Measurements from ENCODE around the gene PURA. TPM values are rescaled to one million over a fixed set of nuclear protein-coding genes. Genes with fewer than 3 reads are reported as not detected.
A peak's percentile ranks its signal among the peaks of the same experiment; 100 is the strongest.

PURA gene
- total and polyA plus RNA-seq, 2 of the 13 experiments (the other 11 are each of a cell fraction or from before 2014, with no cell fraction given), result 2.0 to 5.0 TPM

GRCh38 chr5:140107312-140108092 lies 6.4 kb upstream of the PURA start (continued):
- TF ChIP-seq ZNF142 (CRISPR knock-in tag; IDR thresholded peaks at IDR 0.05) (peak; percentile 80; the same call in 1 of the 2 replicates), NR2F6 (IDR thresholded peaks at IDR 0.05) (no peak), NR2F6 (CRISPR knock-in tag; IDR thresholded peaks at IDR 0.05) (no peak; the same call in 1 of the 2 replicates), E2F2 (CRISPR knock-in tag; IDR thresholded peaks at IDR 0.05; ENCODE audit: borderline replicate concordance) (peak; percentile 78; the same call in 1 of the 2 replicates), POGK (CRISPR knock-in tag; conservative IDR thresholded peaks at IDR 0.05) (peak; percentile 77), CEBPB (IDR thresholded peaks at IDR 0.05; ENCODE audit: borderline replicate concordance, low read depth, low read length) (no peak), SMAD1 (CRISPR knock-in tag; IDR thresholded peaks at IDR 0.05; ENCODE audit: borderline replicate concordance, low read depth) (0 out of 2 replicates have a peak, but pooled peaks have one; percentile 83), ELF4 (CRISPR knock-in tag; IDR thresholded peaks at IDR 0.05; ENCODE audit: borderline replicate concordance) (no peak), ZNF788 (CRISPR knock-in tag; IDR thresholded peaks at IDR 0.05; ENCODE audit: borderline replicate concordance) (peak; percentile 70), ZEB1 (IDR thresholded peaks at IDR 0.05; ENCODE audit: insufficient replicate concordance, low read depth) (peak; percentile 53)
- TF ChIP-seq, protein P1, sequence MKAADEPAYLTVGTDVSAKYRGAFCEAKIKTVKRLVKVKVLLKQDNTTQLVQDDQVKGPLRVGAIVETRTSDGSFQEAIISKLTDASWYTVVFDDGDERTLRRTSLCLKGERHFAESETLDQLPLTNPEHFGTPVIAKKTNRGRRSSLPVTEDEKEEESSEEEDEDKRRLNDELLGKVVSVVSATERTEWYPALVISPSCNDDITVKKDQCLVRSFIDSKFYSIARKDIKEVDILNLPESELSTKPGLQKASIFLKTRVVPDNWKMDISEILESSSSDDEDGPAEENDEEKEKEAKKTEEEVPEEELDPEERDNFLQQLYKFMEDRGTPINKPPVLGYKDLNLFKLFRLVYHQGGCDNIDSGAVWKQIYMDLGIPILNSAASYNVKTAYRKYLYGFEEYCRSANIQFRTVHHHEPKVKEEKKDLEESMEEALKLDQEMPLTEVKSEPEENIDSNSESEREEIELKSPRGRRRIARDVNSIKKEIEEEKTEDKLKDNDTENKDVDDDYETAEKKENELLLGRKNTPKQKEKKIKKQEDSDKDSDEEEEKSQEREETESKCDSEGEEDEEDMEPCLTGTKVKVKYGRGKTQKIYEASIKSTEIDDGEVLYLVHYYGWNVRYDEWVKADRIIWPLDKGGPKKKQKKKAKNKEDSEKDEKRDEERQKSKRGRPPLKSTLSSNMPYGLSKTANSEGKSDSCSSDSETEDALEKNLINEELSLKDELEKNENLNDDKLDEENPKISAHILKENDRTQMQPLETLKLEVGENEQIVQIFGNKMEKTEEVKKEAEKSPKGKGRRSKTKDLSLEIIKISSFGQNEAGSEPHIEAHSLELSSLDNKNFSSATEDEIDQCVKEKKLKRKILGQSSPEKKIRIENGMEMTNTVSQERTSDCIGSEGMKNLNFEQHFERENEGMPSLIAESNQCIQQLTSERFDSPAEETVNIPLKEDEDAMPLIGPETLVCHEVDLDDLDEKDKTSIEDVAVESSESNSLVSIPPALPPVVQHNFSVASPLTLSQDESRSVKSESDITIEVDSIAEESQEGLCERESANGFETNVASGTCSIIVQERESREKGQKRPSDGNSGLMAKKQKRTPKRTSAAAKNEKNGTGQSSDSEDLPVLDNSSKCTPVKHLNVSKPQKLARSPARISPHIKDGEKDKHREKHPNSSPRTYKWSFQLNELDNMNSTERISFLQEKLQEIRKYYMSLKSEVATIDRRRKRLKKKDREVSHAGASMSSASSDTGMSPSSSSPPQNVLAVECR (CRISPR knock-in tag; IDR thresholded peaks at IDR 0.05; ENCODE audit: borderline replicate concordance), result peak; percentile 90
- TF ChIP-seq, protein P2, sequence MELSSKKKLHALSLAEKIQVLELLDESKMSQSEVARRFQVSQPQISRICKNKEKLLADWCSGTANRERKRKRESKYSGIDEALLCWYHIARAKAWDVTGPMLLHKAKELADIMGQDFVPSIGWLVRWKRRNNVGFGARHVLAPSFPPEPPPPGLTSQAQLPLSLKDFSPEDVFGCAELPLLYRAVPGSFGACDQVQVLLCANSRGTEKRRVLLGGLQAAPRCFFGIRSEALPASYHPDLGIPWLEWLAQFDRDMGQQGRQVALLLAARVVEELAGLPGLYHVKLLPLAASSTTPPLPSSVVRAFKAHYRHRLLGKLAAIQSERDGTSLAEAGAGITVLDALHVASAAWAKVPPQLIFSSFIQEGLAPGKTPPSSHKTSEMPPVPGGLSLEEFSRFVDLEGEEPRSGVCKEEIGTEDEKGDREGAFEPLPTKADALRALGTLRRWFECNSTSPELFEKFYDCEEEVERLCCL (CRISPR knock-in tag; IDR thresholded peaks at IDR 0.05; ENCODE audit: borderline replicate concordance), result no peak
